ENCODE results near the gene VAPA. TPM values are rescaled to one million over a fixed set of nuclear protein-coding genes. Genes with fewer than 3 reads are reported as not detected.

Gene VAPA
- total and polyA plus RNA-seq, 9 of the 15 experiments (the other 6 are each of a cell fraction or from before 2014, with no cell fraction given) = 219 to 902 (median 526) TPM

DNA sequence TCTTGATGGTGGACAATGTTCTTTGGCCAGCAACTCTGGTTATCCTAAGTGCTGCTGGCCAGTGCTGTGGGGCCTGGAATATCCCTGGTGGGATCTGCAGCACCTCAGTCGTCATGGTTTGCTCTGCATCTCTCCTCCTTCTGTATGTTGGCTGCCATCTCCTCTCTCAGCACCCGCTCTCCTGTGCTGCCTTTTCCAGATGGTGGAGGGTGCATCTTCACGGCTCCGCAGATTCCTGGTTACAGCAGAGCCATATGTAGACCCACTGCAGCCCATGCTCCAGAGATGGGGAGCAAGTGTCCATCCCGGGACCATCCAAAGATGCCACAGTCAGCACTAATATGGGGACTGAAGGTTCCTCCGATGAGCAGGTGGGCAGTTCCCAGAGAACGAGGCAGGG is 90.0 kb downstream of the VAPA start:
- no TSS peak for BruUV-seq (replicated peaks)
- Histone ChIP-seq H3K4me3 (no peak overlapping the region), H4K20me1 (replicated peaks; ENCODE audit: control insufficient read depth, insufficient read depth, low read length) (no peaks in the 10 kb centered on the region), H3K27me3 (ENCODE audit: control insufficient read depth in 2 of 2, insufficient read depth in 2 of 2, low read length in 2 of 2) (peaks cover 4 to 17% of the 10 kb centered on the region in 2 experiments; a peak in 4 of 5 replicates), H3K4me2 (ENCODE audit: insufficient read depth, low read length) (no peak overlapping the region), H3K9me1 (ENCODE audit: control insufficient read depth, insufficient read depth, low read length) (no peaks in the 10 kb centered on the region), H3K36me3 (ENCODE audit: control insufficient read depth, insufficient read depth, low read length) (no peaks in the 10 kb centered on the region), H3K27ac (ENCODE audit: extremely low read depth, low read depth, low read length) (no peak overlapping the region), H3K79me2 (ENCODE audit: control insufficient read depth, insufficient read depth, low read length) (no peaks in the 10 kb centered on the region), H3K4me1 (replicated peaks in 1 of 2; ENCODE audit: control insufficient read depth in 2 of 2, insufficient read depth in 2 of 2, low read length in 2 of 2) (no peaks in the 10 kb centered on the region), H3K9me3 (replicated peaks; ENCODE audit: control insufficient read depth, insufficient read depth, low read depth, low read length) (no peaks in the 10 kb centered on the region), H2AFZ (ENCODE audit: low read depth, low read length) (no peak overlapping the region), H3K9ac (ENCODE audit: insufficient read depth in 1 of 2, low read depth in 2 of 2, low read length in 2 of 2) (no peak overlapping the region)
- DNase-seq (ENCODE audit: extremely low read depth in 1 of 4, low spot score in 3 of 4) (no peak), FAIRE-seq (no peak), ATAC-seq (peak; percentile 24; the same call in 2 of the 3 replicates)
- CTCF ChIA-PET (ENCODE audit: low intra/inter-chr PET ratio) = interaction anchor here (0.7 kb wide), 1 partner anchor 516 kb away, joined by 3 read pairs; no protein-coding TSS in a partner anchor
- POLR2A ChIA-PET = interaction anchor here (1.2 kb wide), 1 partner anchor 20 kb away, joined by 3 read pairs; no protein-coding TSS in a partner anchor
- in situ Hi-C loops (cut with MboI) = no loop called here
- 0% methylated on average over 7 of the region's 7 CpGs for WGBS (ENCODE audit: insufficient coverage, low coverage, missing lambda C conversion rate)
- intact Hi-C loops (cut with micrococcal nuclease) = no loop called here
- TF ChIP-seq, protein P1, sequence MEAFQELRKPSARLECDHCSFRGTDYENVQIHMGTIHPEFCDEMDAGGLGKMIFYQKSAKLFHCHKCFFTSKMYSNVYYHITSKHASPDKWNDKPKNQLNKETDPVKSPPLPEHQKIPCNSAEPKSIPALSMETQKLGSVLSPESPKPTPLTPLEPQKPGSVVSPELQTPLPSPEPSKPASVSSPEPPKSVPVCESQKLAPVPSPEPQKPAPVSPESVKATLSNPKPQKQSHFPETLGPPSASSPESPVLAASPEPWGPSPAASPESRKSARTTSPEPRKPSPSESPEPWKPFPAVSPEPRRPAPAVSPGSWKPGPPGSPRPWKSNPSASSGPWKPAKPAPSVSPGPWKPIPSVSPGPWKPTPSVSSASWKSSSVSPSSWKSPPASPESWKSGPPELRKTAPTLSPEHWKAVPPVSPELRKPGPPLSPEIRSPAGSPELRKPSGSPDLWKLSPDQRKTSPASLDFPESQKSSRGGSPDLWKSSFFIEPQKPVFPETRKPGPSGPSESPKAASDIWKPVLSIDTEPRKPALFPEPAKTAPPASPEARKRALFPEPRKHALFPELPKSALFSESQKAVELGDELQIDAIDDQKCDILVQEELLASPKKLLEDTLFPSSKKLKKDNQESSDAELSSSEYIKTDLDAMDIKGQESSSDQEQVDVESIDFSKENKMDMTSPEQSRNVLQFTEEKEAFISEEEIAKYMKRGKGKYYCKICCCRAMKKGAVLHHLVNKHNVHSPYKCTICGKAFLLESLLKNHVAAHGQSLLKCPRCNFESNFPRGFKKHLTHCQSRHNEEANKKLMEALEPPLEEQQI (IDR thresholded peaks at IDR 0.05) = no peak
- TF ChIP-seq ZNF212 (CRISPR knock-in tag; IDR thresholded peaks at IDR 0.05) (no peak), MYBL2 (IDR thresholded peaks at IDR 0.05; ENCODE audit: low read depth) (no peak), MYBL2 (CRISPR knock-in tag; IDR thresholded peaks at IDR 0.05; ENCODE audit: borderline replicate concordance) (no peak)
- TF ChIP-seq, protein P2, sequence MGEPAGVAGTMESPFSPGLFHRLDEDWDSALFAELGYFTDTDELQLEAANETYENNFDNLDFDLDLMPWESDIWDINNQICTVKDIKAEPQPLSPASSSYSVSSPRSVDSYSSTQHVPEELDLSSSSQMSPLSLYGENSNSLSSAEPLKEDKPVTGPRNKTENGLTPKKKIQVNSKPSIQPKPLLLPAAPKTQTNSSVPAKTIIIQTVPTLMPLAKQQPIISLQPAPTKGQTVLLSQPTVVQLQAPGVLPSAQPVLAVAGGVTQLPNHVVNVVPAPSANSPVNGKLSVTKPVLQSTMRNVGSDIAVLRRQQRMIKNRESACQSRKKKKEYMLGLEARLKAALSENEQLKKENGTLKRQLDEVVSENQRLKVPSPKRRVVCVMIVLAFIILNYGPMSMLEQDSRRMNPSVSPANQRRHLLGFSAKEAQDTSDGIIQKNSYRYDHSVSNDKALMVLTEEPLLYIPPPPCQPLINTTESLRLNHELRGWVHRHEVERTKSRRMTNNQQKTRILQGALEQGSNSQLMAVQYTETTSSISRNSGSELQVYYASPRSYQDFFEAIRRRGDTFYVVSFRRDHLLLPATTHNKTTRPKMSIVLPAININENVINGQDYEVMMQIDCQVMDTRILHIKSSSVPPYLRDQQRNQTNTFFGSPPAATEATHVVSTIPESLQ (CRISPR knock-in tag; IDR thresholded peaks at IDR 0.05) = no peak
- TF ChIP-seq, protein P3, sequence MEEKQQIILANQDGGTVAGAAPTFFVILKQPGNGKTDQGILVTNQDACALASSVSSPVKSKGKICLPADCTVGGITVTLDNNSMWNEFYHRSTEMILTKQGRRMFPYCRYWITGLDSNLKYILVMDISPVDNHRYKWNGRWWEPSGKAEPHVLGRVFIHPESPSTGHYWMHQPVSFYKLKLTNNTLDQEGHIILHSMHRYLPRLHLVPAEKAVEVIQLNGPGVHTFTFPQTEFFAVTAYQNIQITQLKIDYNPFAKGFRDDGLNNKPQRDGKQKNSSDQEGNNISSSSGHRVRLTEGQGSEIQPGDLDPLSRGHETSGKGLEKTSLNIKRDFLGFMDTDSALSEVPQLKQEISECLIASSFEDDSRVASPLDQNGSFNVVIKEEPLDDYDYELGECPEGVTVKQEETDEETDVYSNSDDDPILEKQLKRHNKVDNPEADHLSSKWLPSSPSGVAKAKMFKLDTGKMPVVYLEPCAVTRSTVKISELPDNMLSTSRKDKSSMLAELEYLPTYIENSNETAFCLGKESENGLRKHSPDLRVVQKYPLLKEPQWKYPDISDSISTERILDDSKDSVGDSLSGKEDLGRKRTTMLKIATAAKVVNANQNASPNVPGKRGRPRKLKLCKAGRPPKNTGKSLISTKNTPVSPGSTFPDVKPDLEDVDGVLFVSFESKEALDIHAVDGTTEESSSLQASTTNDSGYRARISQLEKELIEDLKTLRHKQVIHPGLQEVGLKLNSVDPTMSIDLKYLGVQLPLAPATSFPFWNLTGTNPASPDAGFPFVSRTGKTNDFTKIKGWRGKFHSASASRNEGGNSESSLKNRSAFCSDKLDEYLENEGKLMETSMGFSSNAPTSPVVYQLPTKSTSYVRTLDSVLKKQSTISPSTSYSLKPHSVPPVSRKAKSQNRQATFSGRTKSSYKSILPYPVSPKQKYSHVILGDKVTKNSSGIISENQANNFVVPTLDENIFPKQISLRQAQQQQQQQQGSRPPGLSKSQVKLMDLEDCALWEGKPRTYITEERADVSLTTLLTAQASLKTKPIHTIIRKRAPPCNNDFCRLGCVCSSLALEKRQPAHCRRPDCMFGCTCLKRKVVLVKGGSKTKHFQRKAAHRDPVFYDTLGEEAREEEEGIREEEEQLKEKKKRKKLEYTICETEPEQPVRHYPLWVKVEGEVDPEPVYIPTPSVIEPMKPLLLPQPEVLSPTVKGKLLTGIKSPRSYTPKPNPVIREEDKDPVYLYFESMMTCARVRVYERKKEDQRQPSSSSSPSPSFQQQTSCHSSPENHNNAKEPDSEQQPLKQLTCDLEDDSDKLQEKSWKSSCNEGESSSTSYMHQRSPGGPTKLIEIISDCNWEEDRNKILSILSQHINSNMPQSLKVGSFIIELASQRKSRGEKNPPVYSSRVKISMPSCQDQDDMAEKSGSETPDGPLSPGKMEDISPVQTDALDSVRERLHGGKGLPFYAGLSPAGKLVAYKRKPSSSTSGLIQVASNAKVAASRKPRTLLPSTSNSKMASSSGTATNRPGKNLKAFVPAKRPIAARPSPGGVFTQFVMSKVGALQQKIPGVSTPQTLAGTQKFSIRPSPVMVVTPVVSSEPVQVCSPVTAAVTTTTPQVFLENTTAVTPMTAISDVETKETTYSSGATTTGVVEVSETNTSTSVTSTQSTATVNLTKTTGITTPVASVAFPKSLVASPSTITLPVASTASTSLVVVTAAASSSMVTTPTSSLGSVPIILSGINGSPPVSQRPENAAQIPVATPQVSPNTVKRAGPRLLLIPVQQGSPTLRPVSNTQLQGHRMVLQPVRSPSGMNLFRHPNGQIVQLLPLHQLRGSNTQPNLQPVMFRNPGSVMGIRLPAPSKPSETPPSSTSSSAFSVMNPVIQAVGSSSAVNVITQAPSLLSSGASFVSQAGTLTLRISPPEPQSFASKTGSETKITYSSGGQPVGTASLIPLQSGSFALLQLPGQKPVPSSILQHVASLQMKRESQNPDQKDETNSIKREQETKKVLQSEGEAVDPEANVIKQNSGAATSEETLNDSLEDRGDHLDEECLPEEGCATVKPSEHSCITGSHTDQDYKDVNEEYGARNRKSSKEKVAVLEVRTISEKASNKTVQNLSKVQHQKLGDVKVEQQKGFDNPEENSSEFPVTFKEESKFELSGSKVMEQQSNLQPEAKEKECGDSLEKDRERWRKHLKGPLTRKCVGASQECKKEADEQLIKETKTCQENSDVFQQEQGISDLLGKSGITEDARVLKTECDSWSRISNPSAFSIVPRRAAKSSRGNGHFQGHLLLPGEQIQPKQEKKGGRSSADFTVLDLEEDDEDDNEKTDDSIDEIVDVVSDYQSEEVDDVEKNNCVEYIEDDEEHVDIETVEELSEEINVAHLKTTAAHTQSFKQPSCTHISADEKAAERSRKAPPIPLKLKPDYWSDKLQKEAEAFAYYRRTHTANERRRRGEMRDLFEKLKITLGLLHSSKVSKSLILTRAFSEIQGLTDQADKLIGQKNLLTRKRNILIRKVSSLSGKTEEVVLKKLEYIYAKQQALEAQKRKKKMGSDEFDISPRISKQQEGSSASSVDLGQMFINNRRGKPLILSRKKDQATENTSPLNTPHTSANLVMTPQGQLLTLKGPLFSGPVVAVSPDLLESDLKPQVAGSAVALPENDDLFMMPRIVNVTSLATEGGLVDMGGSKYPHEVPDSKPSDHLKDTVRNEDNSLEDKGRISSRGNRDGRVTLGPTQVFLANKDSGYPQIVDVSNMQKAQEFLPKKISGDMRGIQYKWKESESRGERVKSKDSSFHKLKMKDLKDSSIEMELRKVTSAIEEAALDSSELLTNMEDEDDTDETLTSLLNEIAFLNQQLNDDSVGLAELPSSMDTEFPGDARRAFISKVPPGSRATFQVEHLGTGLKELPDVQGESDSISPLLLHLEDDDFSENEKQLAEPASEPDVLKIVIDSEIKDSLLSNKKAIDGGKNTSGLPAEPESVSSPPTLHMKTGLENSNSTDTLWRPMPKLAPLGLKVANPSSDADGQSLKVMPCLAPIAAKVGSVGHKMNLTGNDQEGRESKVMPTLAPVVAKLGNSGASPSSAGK (IDR thresholded peaks at IDR 0.05) = no peak
